GM23248 (cell line): ENCODE data around the gene SNX5.

Experiments
- EZH2 ChIP-seq: fragments of 200-600 bp; sonication (generic); IDR thresholded peaks from 2 replicates; pipeline ENCODE4 v1.6.1; 2018; ENCODE audit warnings: antibody characterized with exemption, mild to moderate bottlenecking; ENCODE audit not compliant: insufficient read depth, poor library complexity, severe bottlenecking
- EZH2phosphoT487 ChIP-seq: fragments of 200-600 bp; sonication (generic); IDR thresholded peaks from 2 replicates; pipeline ENCODE4 v1.6.1; 2018; ENCODE audit warnings: antibody characterized with exemption, moderate library complexity, mild to moderate bottlenecking, low read depth; ENCODE audit not compliant: insufficient read depth

GRCh38 chr20:17898548-17898994 lies 70.0 kb downstream of the SNX5 start:
- TF ChIP-seq EZH2 = no peak
- TF ChIP-seq EZH2phosphoT487 = no peak
